IPS DF 19.7 (cell line): ENCODE results near the gene JMJD4.

Experiments
- DNase-seq: peaks from one replicate; pipeline ENCODE4 v3.0.0-alpha.2; 2013; ENCODE audit warnings: low read depth, low spot score

Gene JMJD4

GRCh38 chr1:227749916-227750710 is 15.0 kb upstream of the JMJD4 start:
- DNase-seq = no peak

- no peak for DNase-seq
These were observed 14.1 kb upstream of the JMJD4 start for GRCh38 chr1:227749225-227749624.

- no peak for DNase-seq
These were observed 13.5 kb upstream of the JMJD4 start for GRCh38 chr1:227748496-227749182.

- no peak for DNase-seq
These were observed 12.9 kb upstream of the JMJD4 start for GRCh38 chr1:227747948-227748495.

- DNase-seq = no peak
These were observed 12.3 kb upstream of the JMJD4 start for GRCh38 chr1:227747382-227747781.

GRCh38 chr1:227746676-227747075 is 11.6 kb upstream of the JMJD4 start:
- DNase-seq = no peak

- DNase-seq = no peak
These were observed 10.6 kb upstream of the JMJD4 start for GRCh38 chr1:227745568-227746265.

- DNase-seq = no peak
These were observed 9.6 kb upstream of the JMJD4 start for GRCh38 chr1:227744668-227745067.

GRCh38 chr1:227742738-227743715 is 7.9 kb upstream of the JMJD4 start:
- no peak for DNase-seq

GRCh38 chr1:227741166-227741870 is 6.2 kb upstream of the JMJD4 start:
- DNase-seq = no peak

- no peak for DNase-seq
These were observed 5.4 kb upstream of the JMJD4 start for GRCh38 chr1:227740401-227740960.

- no peak for DNase-seq
These were observed 4.5 kb upstream of the JMJD4 start for GRCh38 chr1:227739636-227740035.

- DNase-seq = no peak
These were observed 3.7 kb upstream of the JMJD4 start for GRCh38 chr1:227738820-227739219.

GRCh38 chr1:227736814-227737432 is 1.8 kb upstream of the JMJD4 start:
- no peak for DNase-seq

- DNase-seq = no peak
These were observed 610 bp upstream of the JMJD4 start for GRCh38 chr1:227735539-227736285.

GRCh38 chr1:227734546-227734855 is 601 bp downstream of the JMJD4 start:
- DNase-seq = no peak

GRCh38 chr1:227733751-227734545 is 1.2 kb downstream of the JMJD4 start:
- DNase-seq = no peak

GRCh38 chr1:227733309-227733705 is 1.8 kb downstream of the JMJD4 start:
- DNase-seq = no peak
